ENCODE data around the gene DMRT3. TPM values are rescaled to one million over a fixed set of nuclear protein-coding genes. Genes with fewer than 3 reads are reported as not detected.

The DMRT3 gene
- total RNA-seq, 1 experiment from 2014 or later = not detected

DNA sequence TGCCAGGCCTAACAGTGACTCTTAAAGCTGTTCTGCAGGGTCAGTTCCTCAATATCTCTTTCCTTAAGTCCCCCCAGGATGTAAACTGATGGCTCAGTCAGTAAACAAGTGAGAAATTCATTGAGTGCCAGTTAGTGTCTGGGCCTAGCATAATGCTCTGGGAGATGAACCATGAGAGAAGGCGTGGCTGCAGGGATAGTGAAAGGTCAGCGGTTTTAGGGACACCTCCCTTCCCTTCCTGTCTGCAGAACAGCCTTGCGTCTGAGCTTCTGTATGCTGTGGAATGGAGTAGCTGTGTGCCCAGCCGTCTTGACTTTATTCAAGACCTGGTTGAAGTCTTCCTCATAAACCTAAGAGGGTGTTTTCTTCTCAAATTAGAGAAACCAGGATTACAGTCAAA is 46.7 kb upstream of the DMRT3 start:
- BruUV-seq (replicated peaks) = no TSS peak
- no peaks in the 10 kb centered on the region for H3K9me3 ChIP-seq (ENCODE audit: insufficient read depth, low read depth)
- no peak overlapping the region for H2AFZ ChIP-seq
- TF ChIP-seq, protein P1, sequence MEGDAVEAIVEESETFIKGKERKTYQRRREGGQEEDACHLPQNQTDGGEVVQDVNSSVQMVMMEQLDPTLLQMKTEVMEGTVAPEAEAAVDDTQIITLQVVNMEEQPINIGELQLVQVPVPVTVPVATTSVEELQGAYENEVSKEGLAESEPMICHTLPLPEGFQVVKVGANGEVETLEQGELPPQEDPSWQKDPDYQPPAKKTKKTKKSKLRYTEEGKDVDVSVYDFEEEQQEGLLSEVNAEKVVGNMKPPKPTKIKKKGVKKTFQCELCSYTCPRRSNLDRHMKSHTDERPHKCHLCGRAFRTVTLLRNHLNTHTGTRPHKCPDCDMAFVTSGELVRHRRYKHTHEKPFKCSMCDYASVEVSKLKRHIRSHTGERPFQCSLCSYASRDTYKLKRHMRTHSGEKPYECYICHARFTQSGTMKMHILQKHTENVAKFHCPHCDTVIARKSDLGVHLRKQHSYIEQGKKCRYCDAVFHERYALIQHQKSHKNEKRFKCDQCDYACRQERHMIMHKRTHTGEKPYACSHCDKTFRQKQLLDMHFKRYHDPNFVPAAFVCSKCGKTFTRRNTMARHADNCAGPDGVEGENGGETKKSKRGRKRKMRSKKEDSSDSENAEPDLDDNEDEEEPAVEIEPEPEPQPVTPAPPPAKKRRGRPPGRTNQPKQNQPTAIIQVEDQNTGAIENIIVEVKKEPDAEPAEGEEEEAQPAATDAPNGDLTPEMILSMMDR (conservative IDR thresholded peaks at IDR 0.05) = no peak
- no peak for TF ChIP-seq EZH2 (IDR thresholded peaks at IDR 0.05; ENCODE audit: low read depth)
- POLR2A ChIA-PET (ENCODE audit: unreplicated experiment) = no interaction called here
- no peaks in the 10 kb centered on the region for H3K79me2 ChIP-seq (ENCODE audit: low read depth)
- no peak overlapping the region for H3K4me3 ChIP-seq
- CTCF ChIA-PET = no interaction called here
- no peaks in the 10 kb centered on the region for H4K20me1 ChIP-seq (ENCODE audit: insufficient read depth)
- no peak for DNase-seq
- H3F3A ChIP-seq (ENCODE audit: insufficient read depth, low read depth) = no peaks in the 10 kb centered on the region
- H3K4me1 ChIP-seq (replicated peaks; ENCODE audit: insufficient read depth) = no peaks in the 10 kb centered on the region
- H3K9me2 ChIP-seq (ENCODE audit: insufficient read depth) = no peaks in the 10 kb centered on the region
- intact Hi-C loops (cut with micrococcal nuclease; ENCODE audit: unreplicated experiment) = no loop called here
- H3K36me3 ChIP-seq (ENCODE audit: low read depth) = no peaks in the 10 kb centered on the region
- H3K27me3 ChIP-seq (ENCODE audit: insufficient read depth, low read depth) = peaks cover 42% of the 10 kb centered on the region
- no peak overlapping the region for H3K4me2 ChIP-seq
- H3K27ac ChIP-seq = no peak overlapping the region

DNA sequence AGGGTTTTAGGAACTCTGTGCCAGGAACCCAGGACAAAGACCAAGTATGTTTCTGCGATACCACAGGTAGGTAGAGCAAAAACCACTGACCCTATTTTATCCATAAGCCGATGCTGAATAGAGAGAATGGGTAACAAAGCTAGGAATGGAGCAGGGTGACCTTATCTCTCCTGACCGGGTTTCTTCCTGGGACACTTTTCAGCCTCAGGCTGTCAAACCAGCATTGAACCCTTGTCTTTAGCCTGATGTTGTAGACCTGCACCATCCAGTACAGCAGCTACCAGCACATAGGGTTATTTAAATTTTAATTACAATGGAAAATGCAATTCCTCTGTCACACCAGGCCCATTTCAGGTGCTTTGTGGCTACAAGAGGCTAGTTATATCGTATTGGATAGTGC is 43.1 kb upstream of the DMRT3 start:
- no peak for DNase-seq
- intact Hi-C loops (cut with micrococcal nuclease; ENCODE audit: unreplicated experiment) = no loop called here

DNA sequence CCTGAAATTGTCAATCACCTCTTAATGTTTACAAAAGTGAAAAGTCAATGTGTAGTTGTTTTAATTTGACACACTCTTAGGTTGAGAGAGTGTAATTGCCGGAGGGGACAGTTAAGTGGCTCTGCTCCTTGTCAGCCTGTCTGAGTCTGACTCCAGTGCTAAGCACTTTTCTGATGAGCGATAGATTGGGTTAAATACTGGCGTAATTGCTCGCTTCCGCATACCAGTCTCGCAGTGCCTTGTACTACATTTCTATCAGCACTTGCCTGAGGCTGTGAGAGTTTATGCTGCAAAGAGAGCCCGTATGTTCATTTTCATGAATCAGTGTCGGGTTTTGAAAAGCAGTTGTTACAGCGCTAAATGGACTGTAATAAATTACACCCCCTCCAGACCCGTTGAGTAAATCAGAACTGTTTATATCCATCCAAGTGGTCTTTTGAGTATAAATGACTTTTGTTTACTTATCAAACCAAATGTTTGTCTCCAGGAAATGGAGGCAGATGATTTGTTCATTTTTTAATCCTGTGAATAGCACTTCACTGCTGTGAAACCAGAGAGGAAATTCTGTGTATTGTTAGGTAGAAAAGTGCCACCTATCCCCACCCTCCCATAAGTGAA is 41.0 kb upstream of the DMRT3 start:
- TF ChIP-seq, protein P1 (conservative IDR thresholded peaks at IDR 0.05) = no peak
- no peak for TF ChIP-seq EZH2 (IDR thresholded peaks at IDR 0.05; ENCODE audit: low read depth)
- Histone ChIP-seq H3K4me1 (replicated peaks; ENCODE audit: insufficient read depth) (no peaks in the 10 kb centered on the region), H3K4me2 (no peak overlapping the region), H4K20me1 (ENCODE audit: insufficient read depth) (no peaks in the 10 kb centered on the region), H3K27ac (no peak overlapping the region), H3K27me3 (ENCODE audit: insufficient read depth, low read depth) (peaks cover 44% of the 10 kb centered on the region), H3K36me3 (ENCODE audit: low read depth) (no peaks in the 10 kb centered on the region), H3F3A (ENCODE audit: insufficient read depth, low read depth) (no peaks in the 10 kb centered on the region), H3K9me2 (ENCODE audit: insufficient read depth) (no peaks in the 10 kb centered on the region), H3K9me3 (ENCODE audit: insufficient read depth, low read depth) (no peaks in the 10 kb centered on the region), H3K4me3 (no peak overlapping the region), H2AFZ (no peak overlapping the region), H3K79me2 (ENCODE audit: low read depth) (no peaks in the 10 kb centered on the region)
- DNase-seq = peak; percentile 6 to 62
- no TSS peak for BruUV-seq (replicated peaks)
- intact Hi-C loops (cut with micrococcal nuclease; ENCODE audit: unreplicated experiment) = no loop called here
- ChIA-PET POLR2A (ENCODE audit: unreplicated experiment) (interaction anchor here (0.7 kb wide), 1 partner anchor 20 kb away, joined by 6 read pairs; no protein-coding TSS in a partner anchor), CTCF (no interaction called here)

More for the DNA sequence above, 43.1 kb upstream of the DMRT3 start:
- Histone ChIP-seq H3K9me3 (ENCODE audit: insufficient read depth, low read depth) (no peaks in the 10 kb centered on the region), H3K4me1 (replicated peaks; ENCODE audit: insufficient read depth) (no peaks in the 10 kb centered on the region), H3K27ac (no peak overlapping the region), H3K4me2 (no peak overlapping the region), H3K27me3 (ENCODE audit: insufficient read depth, low read depth) (peaks cover 56% of the 10 kb centered on the region), H3K9me2 (ENCODE audit: insufficient read depth) (no peaks in the 10 kb centered on the region), H3F3A (ENCODE audit: insufficient read depth, low read depth) (no peaks in the 10 kb centered on the region), H3K36me3 (ENCODE audit: low read depth) (no peaks in the 10 kb centered on the region), H3K4me3 (no peak overlapping the region), H3K79me2 (ENCODE audit: low read depth) (no peaks in the 10 kb centered on the region), H4K20me1 (ENCODE audit: insufficient read depth) (no peaks in the 10 kb centered on the region), H2AFZ (no peak overlapping the region)
- ChIA-PET POLR2A (ENCODE audit: unreplicated experiment) (no interaction called here), CTCF (no interaction called here)
- no TSS peak for BruUV-seq (replicated peaks)
- TF ChIP-seq, protein P1 (conservative IDR thresholded peaks at IDR 0.05) = no peak
- TF ChIP-seq EZH2 (IDR thresholded peaks at IDR 0.05; ENCODE audit: low read depth) = no peak
